MCF 10A (cell line): ENCODE results near the gene SEMA3C. TPM values are rescaled to one million over a fixed set of nuclear protein-coding genes. Genes with fewer than 3 reads are reported as not detected.

Experiments used
- BruUV-seq: library from RNA; stranded (reverse); fragments of 400-500 nt; replicated peaks from 2 replicates; lab custom pipeline; 2021; lab: Mats Ljungman, UMichigan
- CTCF ChIA-PET: fragments of 300-600 bp; sonication (Branson Sonifier 250); formaldehyde crosslinking; extraction: SDS; loops from one replicate; lab custom pipeline; 2021; ENCODE audit warnings: antibody characterized with exemption, inconsistent platforms; lab: Yijun Ruan, JAX
- POLR2A ChIA-PET: fragments of 300-600, 350-650 bp; sonication (Branson Sonifier 250); formaldehyde crosslinking; extraction: SDS; loops from one replicate; lab custom pipeline; 2020; ENCODE audit warnings: antibody characterized with exemption, inconsistent platforms; lab: Yijun Ruan, JAX
- DNase-seq: peaks from one replicate; pipeline ENCODE4 v3.0.0-alpha.2; 2018; ENCODE audit not compliant: unreplicated experiment
- H3K27ac Mint-ChIP-seq: one replicate; pipeline ENCODE4 v1.8.0; 2022; ENCODE audit warnings: mild to moderate bottlenecking, low read depth, mixed read lengths; ENCODE audit not compliant: unreplicated experiment
- H3K27me3 Mint-ChIP-seq: one replicate; pipeline ENCODE4 v1.8.0; 2022; ENCODE audit warnings: mixed read lengths; ENCODE audit not compliant: insufficient read depth, unreplicated experiment
- H3K36me3 Mint-ChIP-seq: one replicate; pipeline ENCODE4 v1.8.0; 2022; ENCODE audit warnings: mild to moderate bottlenecking, moderate library complexity, mixed read lengths; ENCODE audit not compliant: insufficient read depth, unreplicated experiment
- H3K4me1 Mint-ChIP-seq: one replicate; pipeline ENCODE4 v1.8.0; 2022; ENCODE audit warnings: mixed read lengths; ENCODE audit not compliant: insufficient read depth, unreplicated experiment
- H3K4me3 Mint-ChIP-seq: one replicate; pipeline ENCODE4 v1.8.0; 2022; ENCODE audit warnings: mild to moderate bottlenecking, moderate library complexity, mixed read lengths; ENCODE audit not compliant: unreplicated experiment
- H3K9me3 Mint-ChIP-seq: one replicate; pipeline ENCODE4 v1.8.0; 2022; ENCODE audit warnings: mixed read lengths; ENCODE audit not compliant: unreplicated experiment
- CTCF ChIP-seq: fragments of 200-600 bp; IDR thresholded peaks from one replicate; pipeline ENCODE4 v1.8.0; 2022; ENCODE audit warnings: antibody characterized with exemption, mild to moderate bottlenecking; ENCODE audit not compliant: unreplicated experiment
- intact Hi-C: fragments of 100-400 bp; cut with micrococcal nuclease; formaldehyde crosslinking; loops from 2 replicates; pipeline ENCODE4 v1.14.1; 2022
- total RNA-seq: library from RNA; stranded (reverse); gene quantifications from 2 replicates; pipeline ENCODE4 v1.2.3, GENCODE V29; 2022

SEMA3C gene
- total RNA-seq, 1 experiment from 2014 or later = 140 TPM

- CTCF ChIA-PET = interaction anchor here (1.3 kb wide), 1 partner anchor 9 kb away, joined by 3 read pairs; no protein-coding TSS in a partner anchor
- BruUV-seq = no TSS peak
- no peak overlapping the region for H3K4me3 Mint-ChIP-seq
- H3K27me3 Mint-ChIP-seq = no peaks in the 10 kb centered on the region
- DNase-seq = peak; percentile 72
- POLR2A ChIA-PET = interaction anchor here (0.7 to 6.3 kb wide), 5 partner anchors 10 to 299 kb away, joined by 3 to 23 read pairs (median 4); no protein-coding TSS in a partner anchor
- H3K9me3 Mint-ChIP-seq = no peaks in the 10 kb centered on the region
- intact Hi-C loops = no loop called here
- H3K36me3 Mint-ChIP-seq = peaks cover 21% of the 10 kb centered on the region
- peaks cover 22% of the 10 kb centered on the region for H3K4me1 Mint-ChIP-seq
- H3K27ac Mint-ChIP-seq = peak overlapping the region; percentile 79
- TF ChIP-seq CTCF = no peak
Measured at GRCh38 chr7:80851896-80852476, 66.9 kb downstream of the SEMA3C start.

GRCh38 chr7:80848841-80849240 is 70.0 kb downstream of the SEMA3C start:
- POLR2A ChIA-PET = interaction anchor here (0.6 kb wide), 1 partner anchor 29 kb away, joined by 3 read pairs; no protein-coding TSS in a partner anchor
- Mint-ChIP-seq H3K4me1 (peaks cover 30% of the 10 kb centered on the region), H3K9me3 (no peaks in the 10 kb centered on the region), H3K27me3 (no peaks in the 10 kb centered on the region), H3K36me3 (peaks cover 27% of the 10 kb centered on the region), H3K4me3 (no peak overlapping the region), H3K27ac (no peak overlapping the region)
- no peak for DNase-seq
- BruUV-seq = no TSS peak
- intact Hi-C loops = no loop called here
- TF ChIP-seq CTCF = no peak
- CTCF ChIA-PET = interaction anchor here (0.6 to 1.0 kb wide), 2 partner anchors 10 to 76 kb away, joined by 3 read pairs; no protein-coding TSS in a partner anchor

GRCh38 chr7:80847895-80848294 is 71.0 kb downstream of the SEMA3C start:
- Mint-ChIP-seq H3K4me3 (no peak overlapping the region), H3K27me3 (no peaks in the 10 kb centered on the region), H3K4me1 (peaks cover 32% of the 10 kb centered on the region), H3K9me3 (no peaks in the 10 kb centered on the region), H3K27ac (no peak overlapping the region), H3K36me3 (peaks cover 26% of the 10 kb centered on the region)
- DNase-seq = no peak
- no TSS peak for BruUV-seq
- CTCF ChIA-PET = no interaction called here
- intact Hi-C loops = no loop called here
- POLR2A ChIA-PET = interaction anchor here (1.5 kb wide), 1 partner anchor 69 kb away, joined by 6 read pairs; no protein-coding TSS in a partner anchor
- no peak for TF ChIP-seq CTCF

GRCh38 chr7:80847027-80847426 is 71.8 kb downstream of the SEMA3C start:
- Mint-ChIP-seq H3K27me3 (no peaks in the 10 kb centered on the region), H3K4me3 (no peak overlapping the region), H3K27ac (peak overlapping the region; percentile 24), H3K9me3 (no peaks in the 10 kb centered on the region), H3K36me3 (peaks cover 21% of the 10 kb centered on the region), H3K4me1 (peaks cover 36% of the 10 kb centered on the region)
- ChIA-PET POLR2A (interaction anchor here (1.5 to 1.7 kb wide), 2 partner anchors 12 to 70 kb away, joined by 5 to 6 read pairs; no protein-coding TSS in a partner anchor), CTCF (no interaction called here)
- BruUV-seq = no TSS peak
- intact Hi-C loops = no loop called here
- TF ChIP-seq CTCF = no peak
- DNase-seq = no peak
